OCI-LY7 (cell line): ENCODE data around the gene ARSJ.

Source experiments
- EZH2phosphoT487 ChIP-seq: fragments of 200-600 bp; sonication (generic); IDR thresholded peaks from 2 replicates; pipeline ENCODE4 v1.6.1; 2018; ENCODE audit warnings: low read depth, borderline replicate concordance, mild to moderate bottlenecking, mixed run types, antibody characterized with exemption, low read length, moderate library complexity, mixed read lengths
- TF ChIP-seq, protein P1 (sequence below): fragments of 200-600 bp; sonication (generic); conservative IDR thresholded peaks from 2 replicates; pipeline ENCODE4 v1.5.1; 2014; ENCODE audit warnings: mild to moderate bottlenecking, antibody characterized with exemption, low read length, moderate library complexity, mixed read lengths

GRCh38 chr4:113885291-113885690, 94.2 kb downstream of the ARSJ start:
- TF ChIP-seq, protein P1, sequence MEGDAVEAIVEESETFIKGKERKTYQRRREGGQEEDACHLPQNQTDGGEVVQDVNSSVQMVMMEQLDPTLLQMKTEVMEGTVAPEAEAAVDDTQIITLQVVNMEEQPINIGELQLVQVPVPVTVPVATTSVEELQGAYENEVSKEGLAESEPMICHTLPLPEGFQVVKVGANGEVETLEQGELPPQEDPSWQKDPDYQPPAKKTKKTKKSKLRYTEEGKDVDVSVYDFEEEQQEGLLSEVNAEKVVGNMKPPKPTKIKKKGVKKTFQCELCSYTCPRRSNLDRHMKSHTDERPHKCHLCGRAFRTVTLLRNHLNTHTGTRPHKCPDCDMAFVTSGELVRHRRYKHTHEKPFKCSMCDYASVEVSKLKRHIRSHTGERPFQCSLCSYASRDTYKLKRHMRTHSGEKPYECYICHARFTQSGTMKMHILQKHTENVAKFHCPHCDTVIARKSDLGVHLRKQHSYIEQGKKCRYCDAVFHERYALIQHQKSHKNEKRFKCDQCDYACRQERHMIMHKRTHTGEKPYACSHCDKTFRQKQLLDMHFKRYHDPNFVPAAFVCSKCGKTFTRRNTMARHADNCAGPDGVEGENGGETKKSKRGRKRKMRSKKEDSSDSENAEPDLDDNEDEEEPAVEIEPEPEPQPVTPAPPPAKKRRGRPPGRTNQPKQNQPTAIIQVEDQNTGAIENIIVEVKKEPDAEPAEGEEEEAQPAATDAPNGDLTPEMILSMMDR = no peak
- TF ChIP-seq EZH2phosphoT487 = no peak
